Activated T-cell treated with anti-CD3 and anti-CD28 coated beads, Interleukin-2, amount 50 U/mL, for 48 hours (primary cell): ENCODE results near the gene PCDHA10.
"Not testable (repeated sequence)": the region's sequence is repeated elsewhere in the genome, so short reads cannot be mapped to it uniquely, and the experiment has no call there.

Experiments
- DNase-seq, 2 experiments: peaks; one replicate each; pipeline ENCODE4 v3.0.0-alpha.2; 2020

The PCDHA10 gene, protein sequence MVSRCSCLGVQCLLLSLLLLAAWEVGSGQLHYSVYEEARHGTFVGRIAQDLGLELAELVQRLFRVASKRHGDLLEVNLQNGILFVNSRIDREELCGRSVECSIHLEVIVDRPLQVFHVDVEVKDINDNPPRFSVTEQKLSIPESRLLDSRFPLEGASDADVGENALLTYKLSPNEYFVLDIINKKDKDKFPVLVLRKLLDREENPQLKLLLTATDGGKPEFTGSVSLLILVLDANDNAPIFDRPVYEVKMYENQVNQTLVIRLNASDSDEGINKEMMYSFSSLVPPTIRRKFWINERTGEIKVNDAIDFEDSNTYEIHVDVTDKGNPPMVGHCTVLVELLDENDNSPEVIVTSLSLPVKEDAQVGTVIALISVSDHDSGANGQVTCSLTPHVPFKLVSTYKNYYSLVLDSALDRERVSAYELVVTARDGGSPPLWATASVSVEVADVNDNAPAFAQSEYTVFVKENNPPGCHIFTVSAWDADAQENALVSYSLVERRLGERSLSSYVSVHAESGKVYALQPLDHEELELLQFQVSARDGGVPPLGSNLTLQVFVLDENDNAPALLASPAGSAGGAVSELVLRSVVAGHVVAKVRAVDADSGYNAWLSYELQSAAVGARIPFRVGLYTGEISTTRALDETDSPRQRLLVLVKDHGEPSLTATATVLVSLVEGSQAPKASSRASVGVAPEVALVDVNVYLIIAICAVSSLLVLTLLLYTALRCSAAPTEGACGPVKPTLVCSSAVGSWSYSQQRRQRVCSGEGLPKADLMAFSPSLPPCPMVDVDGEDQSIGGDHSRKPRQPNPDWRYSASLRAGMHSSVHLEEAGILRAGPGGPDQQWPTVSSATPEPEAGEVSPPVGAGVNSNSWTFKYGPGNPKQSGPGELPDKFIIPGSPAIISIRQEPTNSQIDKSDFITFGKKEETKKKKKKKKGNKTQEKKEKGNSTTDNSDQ

DNA sequence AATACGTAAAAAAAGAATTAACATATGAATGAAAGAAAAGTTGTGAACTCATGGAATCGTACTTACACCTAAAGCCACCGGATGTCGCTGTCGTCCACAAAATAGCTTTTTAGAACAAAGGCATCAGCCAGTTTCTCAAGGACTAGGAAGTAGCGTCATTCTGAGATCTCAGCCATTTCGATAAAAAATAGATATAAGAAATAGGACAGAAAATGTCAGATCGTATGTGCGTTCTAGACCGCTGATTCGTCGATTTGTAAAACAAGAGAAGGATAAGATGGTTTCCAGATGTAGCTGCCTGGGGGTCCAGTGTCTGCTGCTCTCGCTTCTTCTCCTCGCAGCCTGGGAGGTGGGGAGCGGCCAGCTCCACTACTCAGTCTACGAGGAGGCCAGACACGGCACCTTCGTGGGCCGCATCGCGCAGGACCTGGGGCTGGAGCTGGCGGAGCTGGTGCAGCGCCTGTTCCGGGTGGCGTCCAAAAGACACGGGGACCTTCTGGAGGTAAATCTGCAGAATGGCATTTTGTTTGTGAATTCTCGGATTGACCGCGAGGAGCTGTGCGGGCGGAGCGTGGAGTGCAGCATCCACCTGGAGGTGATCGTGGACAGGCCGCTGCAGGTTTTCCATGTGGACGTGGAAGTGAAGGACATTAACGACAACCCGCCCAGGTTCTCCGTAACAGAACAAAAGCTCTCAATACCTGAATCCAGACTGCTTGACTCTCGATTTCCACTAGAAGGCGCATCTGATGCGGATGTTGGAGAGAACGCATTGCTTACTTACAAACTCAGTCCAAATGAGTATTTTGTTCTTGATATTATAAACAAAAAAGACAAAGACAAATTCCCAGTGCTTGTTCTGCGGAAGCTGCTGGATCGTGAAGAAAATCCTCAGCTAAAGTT is at the start of gene PCDHA10:
Gene PCDHA10, plus strand, starts transcription at position 126 of the 903 bp plus-strand sequence. Its CDS starts 152 bp downstream, at position 278.
- no peak for DNase-seq

DNA sequence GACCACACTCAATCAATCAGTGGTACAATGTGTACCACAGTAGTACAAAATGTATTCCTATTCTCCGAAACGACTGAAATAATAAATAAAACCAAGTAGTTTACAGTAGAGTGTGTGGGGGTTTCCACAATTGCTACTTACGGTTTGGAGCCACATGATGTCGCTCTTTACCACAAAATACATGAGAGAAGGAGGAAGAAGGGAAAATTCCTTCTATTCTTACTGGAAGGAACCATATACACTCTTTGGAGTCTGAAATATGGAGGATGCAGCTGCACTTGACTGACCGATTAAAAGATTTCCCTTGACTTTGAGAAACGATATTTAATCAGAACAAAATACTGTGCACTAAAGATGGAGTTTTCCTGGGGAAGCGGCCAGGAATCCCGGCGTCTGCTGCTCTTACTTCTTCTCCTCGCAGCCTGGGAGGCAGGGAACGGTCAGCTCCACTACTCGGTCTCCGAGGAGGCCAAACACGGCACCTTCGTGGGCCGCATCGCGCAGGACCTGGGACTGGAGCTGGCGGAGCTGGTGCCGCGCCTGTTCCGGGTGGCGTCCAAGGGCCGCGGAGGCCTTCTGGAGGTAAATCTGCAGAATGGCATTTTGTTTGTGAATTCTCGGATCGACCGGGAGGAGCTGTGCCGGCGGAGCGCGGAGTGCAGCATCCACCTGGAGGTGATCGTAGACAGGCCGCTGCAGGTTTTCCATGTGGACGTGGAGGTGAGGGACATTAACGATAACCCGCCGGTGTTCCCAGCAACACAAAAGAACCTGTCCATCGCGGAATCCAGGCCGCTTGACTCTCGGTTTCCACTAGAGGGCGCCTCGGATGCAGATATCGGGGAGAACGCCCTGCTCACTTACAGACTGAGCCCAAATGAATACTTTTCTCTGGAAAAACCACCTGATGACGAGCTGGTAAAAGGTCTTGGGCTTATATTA is 48.6 kb upstream of the PCDHA10 start, which contains the start of gene PCDHA4:
Gene PCDHA4, plus strand, starts transcription at position 235 of the 942 bp plus-strand sequence.
- DNase-seq = peak; percentile 48 to 54

DNA sequence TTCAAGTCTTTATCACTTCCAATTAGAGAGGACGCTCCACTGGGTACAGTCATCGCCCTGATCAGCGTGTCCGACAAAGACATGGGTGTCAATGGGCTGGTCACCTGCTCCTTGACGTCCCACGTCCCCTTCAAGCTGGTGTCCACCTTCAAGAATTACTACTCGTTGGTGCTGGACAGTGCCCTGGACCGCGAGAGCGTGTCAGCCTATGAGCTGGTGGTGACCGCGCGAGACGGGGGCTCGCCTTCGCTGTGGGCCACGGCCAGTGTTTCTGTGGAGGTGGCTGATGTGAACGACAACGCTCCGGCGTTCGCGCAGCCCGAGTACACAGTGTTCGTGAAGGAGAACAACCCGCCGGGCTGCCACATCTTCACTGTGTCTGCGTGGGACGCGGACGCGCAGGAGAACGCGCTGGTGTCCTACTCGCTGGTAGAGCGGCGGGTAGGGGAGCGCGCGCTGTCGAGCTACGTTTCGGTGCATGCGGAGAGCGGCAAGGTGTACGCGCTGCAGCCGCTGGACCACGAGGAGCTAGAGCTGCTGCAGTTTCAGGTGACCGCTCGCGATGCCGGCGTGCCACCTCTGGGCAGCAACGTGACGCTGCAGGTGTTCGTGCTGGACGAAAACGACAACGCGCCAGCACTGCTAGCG is 47.3 kb upstream of the PCDHA10 start:
- DNase-seq = not testable (repeated sequence)

DNA sequence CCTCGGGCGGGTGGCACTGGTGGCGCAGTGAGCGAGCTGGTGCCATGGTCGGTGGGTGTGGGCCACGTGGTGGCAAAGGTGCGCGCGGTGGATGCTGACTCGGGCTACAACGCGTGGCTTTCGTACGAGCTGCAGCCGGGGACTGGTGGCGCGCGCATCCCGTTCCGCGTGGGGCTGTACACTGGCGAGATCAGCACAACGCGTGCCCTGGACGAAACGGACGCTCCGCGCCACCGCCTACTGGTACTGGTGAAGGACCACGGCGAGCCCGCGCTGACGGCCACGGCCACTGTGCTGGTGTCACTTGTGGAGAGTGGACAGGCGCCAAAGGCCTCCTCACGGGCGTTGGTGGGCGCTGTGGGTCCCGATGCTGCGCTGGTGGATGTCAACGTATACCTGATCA is 46.8 kb upstream of the PCDHA10 start:
- no peak for DNase-seq

DNA sequence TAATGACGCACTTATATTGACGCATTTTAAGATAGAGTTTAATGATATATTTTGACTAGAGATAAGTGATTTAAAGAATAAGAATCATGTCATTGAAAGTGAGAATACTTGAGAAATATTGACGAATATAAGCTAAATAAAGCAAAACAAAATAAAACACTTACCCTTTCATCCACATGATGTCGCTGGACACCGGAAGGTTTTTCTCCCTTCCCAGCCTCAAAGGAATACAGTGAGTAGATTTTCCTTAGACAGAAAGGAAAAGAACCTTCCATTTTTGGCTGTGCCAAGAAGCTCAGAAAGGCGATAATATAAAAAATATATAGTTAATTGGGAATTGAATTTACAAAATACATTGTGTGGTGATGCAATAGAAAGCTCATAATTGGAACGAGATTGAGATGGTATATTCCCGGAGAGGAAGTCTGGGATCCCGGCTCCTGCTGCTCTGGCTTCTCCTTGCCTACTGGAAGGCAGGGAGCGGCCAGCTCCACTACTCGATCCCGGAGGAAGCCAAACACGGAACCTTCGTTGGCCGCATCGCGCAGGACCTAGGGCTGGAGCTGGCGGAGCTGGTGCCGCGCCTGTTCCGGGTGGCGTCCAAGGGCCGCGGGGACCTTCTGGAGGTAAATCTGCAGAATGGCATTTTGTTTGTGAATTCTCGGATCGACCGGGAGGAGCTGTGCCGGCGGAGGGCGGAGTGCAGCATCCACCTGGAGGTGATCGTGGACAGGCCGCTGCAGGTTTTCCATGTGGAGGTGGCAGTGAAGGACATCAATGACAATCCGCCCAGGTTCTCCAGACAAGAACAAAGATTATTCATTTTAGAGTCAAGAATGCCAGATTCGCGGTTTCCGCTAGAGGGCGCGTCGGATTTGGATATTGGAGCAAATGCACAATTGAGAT is 34.1 kb upstream of the PCDHA10 start, which contains the start of gene PCDHA5:
Gene PCDHA5, plus strand, starts transcription at position 239 of the 906 bp plus-strand sequence.
- DNase-seq = peak; percentile 55 to 67

DNA sequence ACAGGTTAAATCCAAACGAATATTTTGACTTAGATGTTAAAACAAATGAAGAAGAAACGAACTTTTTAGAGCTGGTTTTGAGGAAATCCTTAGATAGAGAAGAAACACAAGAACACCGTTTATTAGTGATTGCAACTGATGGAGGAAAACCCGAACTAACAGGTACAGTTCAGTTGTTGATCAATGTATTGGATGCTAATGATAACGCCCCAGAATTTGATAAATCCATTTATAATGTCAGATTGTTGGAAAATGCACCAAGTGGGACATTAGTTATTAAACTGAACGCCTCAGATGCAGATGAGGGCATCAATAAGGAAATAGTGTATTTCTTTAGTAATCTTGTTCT is 33.4 kb upstream of the PCDHA10 start:
- DNase-seq = no peak

DNA sequence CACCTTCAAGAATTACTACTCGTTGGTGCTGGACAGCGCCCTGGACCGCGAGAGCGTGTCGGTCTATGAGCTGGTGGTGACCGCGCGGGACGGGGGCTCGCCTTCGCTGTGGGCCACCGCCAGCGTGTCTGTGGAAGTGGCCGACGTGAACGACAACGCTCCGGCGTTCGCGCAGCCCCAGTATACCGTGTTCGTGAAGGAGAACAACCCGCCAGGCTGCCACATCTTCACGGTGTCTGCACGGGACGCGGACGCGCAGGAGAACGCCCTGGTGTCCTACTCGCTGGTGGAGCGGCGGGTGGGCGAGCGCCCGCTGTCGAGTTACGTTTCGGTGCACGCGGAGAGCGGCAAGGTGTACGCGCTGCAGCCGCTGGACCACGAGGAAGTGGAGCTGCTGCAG is 32.7 kb upstream of the PCDHA10 start:
- not testable (repeated sequence) for DNase-seq

DNA sequence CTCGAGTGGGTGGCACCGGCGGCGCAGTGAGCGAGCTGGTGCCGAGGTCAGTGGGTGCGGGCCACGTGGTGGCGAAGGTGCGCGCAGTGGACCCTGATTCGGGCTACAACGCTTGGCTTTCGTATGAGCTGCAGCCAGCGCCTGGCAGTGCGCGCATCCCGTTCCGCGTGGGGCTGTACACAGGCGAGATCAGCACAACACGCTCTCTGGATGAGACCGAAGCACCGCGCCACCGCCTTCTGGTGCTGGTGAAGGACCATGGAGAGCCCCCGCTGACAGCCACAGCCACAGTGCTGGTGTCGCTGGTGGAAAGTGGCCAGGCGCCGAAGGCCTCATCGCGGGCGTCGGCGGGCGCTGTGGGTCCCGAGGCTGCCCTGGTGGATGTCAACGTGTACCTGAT is 32.2 kb upstream of the PCDHA10 start:
- DNase-seq = no peak

DNA sequence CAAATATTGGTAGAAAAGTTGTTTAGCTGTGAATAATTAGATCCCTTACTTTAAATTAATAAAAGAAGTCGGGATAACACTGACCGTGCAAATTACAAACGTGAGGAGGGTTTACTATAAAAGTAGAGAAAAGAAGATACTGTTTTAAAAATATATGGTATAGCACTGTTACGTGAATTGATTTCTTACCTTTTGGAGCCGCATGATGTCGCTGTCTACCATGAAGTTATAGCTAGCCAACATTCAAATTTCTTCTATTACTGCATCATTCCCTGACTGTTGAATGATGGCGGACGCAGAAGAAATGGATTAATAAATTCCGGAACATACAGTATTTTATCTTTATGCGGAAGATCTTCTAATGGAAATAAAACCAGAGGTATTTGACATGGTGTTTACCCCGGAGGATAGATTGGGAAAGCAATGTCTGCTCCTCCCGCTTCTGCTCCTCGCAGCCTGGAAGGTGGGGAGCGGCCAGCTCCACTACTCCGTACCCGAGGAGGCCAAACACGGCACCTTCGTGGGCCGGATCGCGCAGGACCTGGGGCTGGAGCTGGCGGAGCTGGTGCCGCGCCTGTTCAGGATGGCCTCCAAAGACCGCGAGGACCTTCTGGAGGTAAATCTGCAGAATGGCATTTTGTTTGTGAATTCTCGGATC is 27.9 kb upstream of the PCDHA10 start, which contains the start of gene PCDHA6:
Gene PCDHA6, plus strand, starts transcription at position 257 of the 658 bp plus-strand sequence. Its CDS starts 132 bp downstream, at position 389.
- no peak for DNase-seq

DNA sequence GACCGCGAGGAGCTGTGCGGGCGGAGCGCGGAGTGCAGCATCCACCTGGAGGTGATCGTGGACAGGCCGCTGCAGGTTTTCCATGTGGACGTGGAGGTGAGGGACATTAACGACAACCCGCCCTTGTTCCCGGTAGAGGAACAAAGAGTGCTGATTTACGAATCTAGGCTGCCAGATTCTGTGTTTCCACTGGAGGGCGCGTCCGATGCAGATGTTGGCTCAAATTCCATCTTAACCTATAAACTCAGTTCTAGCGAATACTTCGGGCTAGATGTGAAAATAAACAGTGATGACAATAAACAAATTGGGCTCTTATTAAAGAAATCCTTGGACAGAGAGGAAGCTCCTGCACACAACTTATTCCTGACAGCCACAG is 27.3 kb upstream of the PCDHA10 start:
- DNase-seq = no peak

DNA sequence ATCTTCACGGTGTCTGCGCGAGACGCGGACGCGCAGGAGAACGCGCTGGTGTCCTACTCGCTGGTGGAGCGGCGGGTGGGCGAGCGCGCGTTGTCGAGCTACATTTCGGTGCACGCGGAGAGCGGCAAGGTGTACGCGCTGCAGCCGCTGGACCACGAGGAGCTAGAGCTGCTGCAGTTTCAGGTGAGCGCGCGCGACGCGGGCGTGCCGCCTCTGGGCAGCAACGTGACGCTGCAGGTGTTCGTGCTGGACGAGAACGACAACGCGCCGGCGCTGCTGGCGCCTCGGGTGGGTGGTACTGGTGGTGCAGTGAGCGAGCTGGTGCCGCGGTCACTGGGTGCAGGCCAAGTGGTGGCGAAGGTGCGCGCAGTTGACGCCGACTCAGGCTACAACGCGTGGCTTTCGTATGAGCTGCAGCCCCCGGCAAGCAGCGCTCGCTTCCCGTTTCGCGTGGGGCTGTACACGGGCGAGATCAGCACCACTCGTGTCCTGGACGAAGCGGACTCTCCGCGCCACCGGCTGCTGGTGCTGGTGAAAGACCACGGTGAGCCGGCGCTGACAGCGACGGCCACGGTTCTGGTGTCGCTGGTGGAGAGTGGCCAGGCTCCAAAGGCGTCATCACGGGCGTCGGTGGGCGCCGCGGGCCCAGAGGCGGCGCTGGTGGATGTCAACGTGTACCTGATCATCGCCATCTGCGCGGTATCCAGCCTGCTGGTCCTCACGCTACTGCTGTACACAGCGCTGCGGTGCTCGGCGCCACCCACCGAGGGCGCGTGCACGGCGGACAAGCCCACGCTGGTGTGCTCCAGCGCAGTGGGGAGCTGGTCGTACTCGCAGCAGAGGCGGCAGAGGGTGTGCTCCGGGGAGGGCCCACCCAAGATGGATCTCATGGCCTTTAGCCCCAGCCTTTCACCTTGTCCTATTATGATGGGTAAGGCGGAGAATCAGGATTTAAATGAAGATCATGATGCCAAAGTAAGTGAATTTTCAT is 25.9 kb upstream of the PCDHA10 start:
- not testable (repeated sequence) for DNase-seq

DNA sequence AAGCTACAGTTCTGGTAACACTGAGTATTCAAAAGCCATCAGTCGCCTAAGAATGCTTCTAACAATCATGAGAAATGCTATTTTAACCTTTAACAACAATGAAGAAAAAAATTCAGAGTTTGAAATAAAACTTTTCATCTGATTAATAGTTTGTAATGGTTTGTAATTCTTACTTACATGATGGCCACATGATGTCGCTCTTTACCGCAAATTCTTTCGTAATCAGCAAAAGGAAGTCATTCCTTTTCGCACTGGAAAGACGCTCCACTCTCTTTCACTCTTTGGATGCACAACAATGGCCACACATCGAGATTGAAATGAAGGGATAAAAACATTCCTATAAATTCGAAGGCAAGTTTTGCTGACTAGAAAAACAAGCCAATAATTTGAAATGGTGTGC is 21.7 kb upstream of the PCDHA10 start, which contains the start of gene PCDHA7:
Gene PCDHA7, plus strand, starts transcription at position 277 of the 400 bp plus-strand sequence. Its CDS starts 115 bp downstream, at position 392.
- no peak for DNase-seq

DNA sequence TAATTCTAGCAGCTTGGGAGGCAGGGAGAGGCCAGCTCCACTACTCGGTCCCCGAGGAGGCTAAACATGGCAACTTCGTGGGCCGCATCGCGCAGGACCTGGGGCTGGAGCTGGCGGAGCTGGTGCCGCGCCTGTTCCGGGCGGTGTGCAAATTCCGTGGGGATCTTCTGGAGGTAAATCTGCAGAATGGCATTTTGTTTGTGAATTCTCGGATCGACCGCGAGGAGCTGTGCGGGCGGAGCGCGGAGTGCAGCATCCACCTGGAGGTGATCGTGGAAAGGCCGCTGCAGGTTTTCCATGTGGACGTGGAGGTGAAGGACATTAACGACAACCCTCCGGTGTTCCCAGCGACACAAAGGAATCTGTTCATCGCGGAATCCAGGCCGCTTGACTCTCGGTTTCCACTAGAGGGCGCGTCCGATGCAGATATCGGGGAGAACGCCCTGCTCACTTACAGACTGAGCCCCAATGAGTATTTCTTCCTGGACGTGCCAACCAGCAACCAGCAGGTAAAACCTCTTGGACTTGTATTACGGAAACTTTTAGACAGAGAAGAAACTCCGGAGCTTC is 21.2 kb upstream of the PCDHA10 start:
- DNase-seq = not testable (repeated sequence)

DNA sequence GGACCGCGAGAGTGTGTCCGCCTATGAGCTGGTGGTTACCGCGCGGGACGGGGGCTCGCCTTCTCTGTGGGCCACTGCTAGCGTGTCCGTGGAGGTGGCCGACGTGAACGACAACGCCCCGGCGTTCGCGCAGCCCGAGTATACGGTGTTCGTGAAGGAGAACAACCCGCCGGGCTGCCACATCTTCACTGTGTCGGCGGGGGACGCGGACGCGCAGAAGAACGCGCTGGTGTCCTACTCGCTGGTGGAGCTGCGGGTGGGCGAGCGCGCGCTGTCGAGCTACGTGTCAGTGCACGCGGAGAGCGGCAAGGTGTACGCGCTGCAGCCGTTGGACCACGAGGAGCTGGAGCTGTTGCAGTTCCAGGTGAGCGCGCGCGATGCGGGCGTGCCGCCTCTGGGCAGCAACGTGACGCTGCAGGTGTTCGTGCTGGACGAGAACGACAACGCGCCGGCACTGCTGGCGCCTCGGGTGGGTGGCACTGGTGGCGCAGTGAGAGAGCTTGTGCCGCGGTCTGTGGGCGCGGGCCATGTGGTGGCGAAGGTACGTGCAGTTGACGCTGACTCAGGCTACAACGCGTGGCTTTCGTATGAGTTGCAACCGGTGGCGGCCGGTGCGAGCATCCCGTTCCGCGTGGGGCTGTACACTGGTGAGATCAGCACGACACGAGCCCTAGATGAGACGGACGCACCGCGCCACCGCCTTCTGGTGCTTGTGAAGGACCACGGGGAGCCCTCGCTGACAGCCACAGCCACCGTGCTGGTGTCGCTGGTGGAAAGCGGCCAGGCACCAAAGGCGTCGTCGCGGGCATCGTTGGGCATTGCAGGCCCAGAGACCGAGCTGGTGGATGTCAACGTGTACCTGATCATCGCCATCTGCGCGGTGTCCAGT is 19.8 kb upstream of the PCDHA10 start:
- no peak for DNase-seq

DNA sequence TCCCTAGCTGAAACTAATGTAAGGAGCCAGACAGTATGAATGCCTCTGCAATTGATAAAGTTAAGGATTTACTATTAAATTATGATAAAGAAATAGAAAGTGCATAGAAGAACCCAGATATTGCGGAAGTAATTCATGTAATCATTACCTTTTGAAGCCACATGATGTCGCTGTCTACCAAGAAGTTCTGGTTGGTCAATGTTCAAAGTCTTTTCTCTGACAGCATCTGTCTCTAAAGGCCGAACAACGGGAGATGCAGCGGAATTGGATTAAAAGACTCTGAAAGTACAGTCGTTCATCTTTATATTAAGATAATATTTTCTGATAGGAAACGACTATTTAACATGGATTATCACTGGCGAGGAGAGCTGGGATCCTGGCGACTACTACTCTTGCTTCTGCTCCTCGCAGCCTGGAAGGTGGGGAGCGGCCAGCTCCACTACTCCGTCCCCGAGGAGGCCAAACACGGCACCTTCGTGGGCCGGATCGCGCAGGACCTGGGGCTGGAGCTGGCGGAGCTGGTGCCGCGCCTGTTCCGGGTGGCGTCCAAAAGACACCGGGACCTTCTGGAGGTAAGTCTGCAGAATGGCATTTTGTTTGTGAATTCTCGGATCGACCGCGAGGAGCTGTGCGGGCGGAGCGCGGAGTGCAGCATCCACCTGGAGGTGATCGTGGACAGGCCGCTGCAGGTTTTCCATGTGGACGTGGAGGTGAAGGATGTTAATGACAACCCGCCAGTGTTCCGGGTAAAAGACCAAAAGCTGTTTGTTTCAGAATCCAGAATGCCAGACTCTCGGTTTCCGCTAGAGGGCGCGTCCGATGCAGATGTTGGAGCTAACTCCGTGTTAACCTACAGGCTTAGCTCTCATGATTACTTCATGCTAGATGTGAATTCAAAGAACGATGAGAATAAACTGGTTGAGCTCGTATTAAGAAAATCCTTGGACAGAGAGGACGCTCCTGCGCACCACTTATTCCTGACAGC is 14.4 kb upstream of the PCDHA10 start, which contains the start of gene PCDHA8:
Gene PCDHA8, plus strand, starts transcription at position 210 of the 985 bp plus-strand sequence. Its CDS starts 135 bp downstream, at position 345.
- DNase-seq = peak; percentile 39 to 49
